Measurements from ENCODE around the gene MTA3.

The MTA3 gene

DNA sequence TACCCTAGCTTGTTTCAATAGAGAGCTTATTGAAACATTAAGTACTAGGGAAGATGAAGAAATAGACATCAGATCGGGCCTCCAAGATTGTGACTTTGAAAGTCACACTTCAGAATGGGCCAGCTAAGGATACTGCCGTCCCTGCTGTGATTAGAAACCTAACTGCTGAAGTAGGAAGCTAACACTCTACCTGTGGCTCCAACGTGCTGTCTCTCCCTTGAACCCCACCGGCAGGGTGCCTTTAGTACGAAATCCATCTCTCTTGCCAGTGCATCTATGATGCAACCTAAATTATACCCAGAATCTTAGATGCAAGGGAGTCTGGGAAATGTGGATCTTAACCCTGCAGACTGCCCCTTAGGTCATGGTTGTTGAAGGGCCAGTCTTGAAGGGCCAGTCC, 116.9 kb downstream of the MTA3 start:
- H3K9ac ChIP-seq (ENCODE audit: low read length): no peak overlapping the region
- H3K9me3 ChIP-seq (ENCODE audit: insufficient read depth, low read length): no peaks in the 10 kb centered on the region
- no peaks in the 10 kb centered on the region for H4K20me1 ChIP-seq (ENCODE audit: insufficient read depth, low read length)
- H3K27me3 ChIP-seq (ENCODE audit: low read depth, low read length): no peaks in the 10 kb centered on the region
- H2AFZ ChIP-seq (ENCODE audit: low read depth, low read length): no peak overlapping the region
- H3K36me3 ChIP-seq (replicated peaks; ENCODE audit: low read depth, low read length): peaks cover 6% of the 10 kb centered on the region
- no peak overlapping the region for H3K4me2 ChIP-seq (ENCODE audit: low read length)
- TF ChIP-seq EZH2phosphoT487 (IDR thresholded peaks at IDR 0.05; ENCODE audit: low read depth): no peak
- TF ChIP-seq, protein P1, sequence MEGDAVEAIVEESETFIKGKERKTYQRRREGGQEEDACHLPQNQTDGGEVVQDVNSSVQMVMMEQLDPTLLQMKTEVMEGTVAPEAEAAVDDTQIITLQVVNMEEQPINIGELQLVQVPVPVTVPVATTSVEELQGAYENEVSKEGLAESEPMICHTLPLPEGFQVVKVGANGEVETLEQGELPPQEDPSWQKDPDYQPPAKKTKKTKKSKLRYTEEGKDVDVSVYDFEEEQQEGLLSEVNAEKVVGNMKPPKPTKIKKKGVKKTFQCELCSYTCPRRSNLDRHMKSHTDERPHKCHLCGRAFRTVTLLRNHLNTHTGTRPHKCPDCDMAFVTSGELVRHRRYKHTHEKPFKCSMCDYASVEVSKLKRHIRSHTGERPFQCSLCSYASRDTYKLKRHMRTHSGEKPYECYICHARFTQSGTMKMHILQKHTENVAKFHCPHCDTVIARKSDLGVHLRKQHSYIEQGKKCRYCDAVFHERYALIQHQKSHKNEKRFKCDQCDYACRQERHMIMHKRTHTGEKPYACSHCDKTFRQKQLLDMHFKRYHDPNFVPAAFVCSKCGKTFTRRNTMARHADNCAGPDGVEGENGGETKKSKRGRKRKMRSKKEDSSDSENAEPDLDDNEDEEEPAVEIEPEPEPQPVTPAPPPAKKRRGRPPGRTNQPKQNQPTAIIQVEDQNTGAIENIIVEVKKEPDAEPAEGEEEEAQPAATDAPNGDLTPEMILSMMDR (IDR thresholded peaks at IDR 0.05; ENCODE audit: low read depth, low read length): no peak
- H3K27ac ChIP-seq (ENCODE audit: low read length): no peak overlapping the region
- no peak overlapping the region for H3K4me3 ChIP-seq (ENCODE audit: low read length)
- peaks cover 11% of the 10 kb centered on the region for H3K4me1 ChIP-seq (ENCODE audit: low read length)
- no peaks in the 10 kb centered on the region for H3K79me2 ChIP-seq (ENCODE audit: low read length)

DNA sequence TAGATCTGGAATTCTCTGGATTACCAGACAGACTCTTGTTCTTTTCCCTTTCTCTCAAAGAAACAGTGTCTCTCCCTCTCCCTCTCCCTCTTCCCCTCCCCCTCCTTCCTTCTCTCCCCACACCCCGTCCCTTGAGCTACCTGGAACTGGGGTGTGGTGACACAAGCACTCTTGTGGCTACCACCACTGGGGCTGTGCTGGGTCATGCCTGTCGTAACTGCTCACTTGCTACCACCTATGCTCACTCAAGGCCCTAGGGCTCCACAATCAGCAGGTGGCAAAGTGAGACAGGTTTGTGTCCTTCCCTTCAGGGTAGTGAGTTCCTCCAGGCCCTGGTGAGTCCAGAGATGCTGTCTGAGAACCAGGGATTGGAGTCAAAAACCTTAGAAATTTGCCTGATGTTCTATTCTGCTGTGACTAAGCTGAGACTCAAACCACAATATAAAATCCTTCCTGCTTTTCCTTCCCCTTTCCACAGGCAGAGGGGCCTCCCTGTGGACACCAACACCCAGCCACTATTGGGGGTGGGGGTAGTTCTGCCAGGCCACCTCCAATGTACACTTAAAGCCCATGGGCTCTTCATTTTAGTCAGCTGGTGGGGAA, 124.7 kb downstream of the MTA3 start:
- H3K27ac ChIP-seq (ENCODE audit: low read length): no peak overlapping the region
- H3K79me2 ChIP-seq (ENCODE audit: low read length): no peaks in the 10 kb centered on the region
- TF ChIP-seq, protein P1 (IDR thresholded peaks at IDR 0.05; ENCODE audit: low read depth, low read length): no peak
- no peak for TF ChIP-seq EZH2phosphoT487 (IDR thresholded peaks at IDR 0.05; ENCODE audit: low read depth)
- no peak overlapping the region for H3K4me3 ChIP-seq (ENCODE audit: low read length)
- H3K9ac ChIP-seq (ENCODE audit: low read length): no peak overlapping the region
- no peaks in the 10 kb centered on the region for H3K9me3 ChIP-seq (ENCODE audit: insufficient read depth, low read length)
- H3K4me2 ChIP-seq (ENCODE audit: low read length): no peak overlapping the region
- H4K20me1 ChIP-seq (ENCODE audit: insufficient read depth, low read length): no peaks in the 10 kb centered on the region
- H3K4me1 ChIP-seq (ENCODE audit: low read length): peaks cover 4% of the 10 kb centered on the region
- H3K36me3 ChIP-seq (replicated peaks; ENCODE audit: low read depth, low read length): peaks cover 3% of the 10 kb centered on the region
- H3K27me3 ChIP-seq (ENCODE audit: low read depth, low read length): no peaks in the 10 kb centered on the region
- H2AFZ ChIP-seq (ENCODE audit: low read depth, low read length): no peak overlapping the region

- TF ChIP-seq, protein P1 (IDR thresholded peaks at IDR 0.05; ENCODE audit: low read depth, low read length): no peak
- TF ChIP-seq EZH2phosphoT487 (IDR thresholded peaks at IDR 0.05; ENCODE audit: low read depth): no peak
- H3K27ac ChIP-seq (ENCODE audit: low read length): no peak overlapping the region
- H3K79me2 ChIP-seq (ENCODE audit: low read length): no peaks in the 10 kb centered on the region
- H3K27me3 ChIP-seq (ENCODE audit: low read depth, low read length): no peaks in the 10 kb centered on the region
- H2AFZ ChIP-seq (ENCODE audit: low read depth, low read length): no peak overlapping the region
- no peak overlapping the region for H3K9ac ChIP-seq (ENCODE audit: low read length)
- no peaks in the 10 kb centered on the region for H3K9me3 ChIP-seq (ENCODE audit: insufficient read depth, low read length)
- H3K4me2 ChIP-seq (ENCODE audit: low read length): no peak overlapping the region
- peaks cover 3% of the 10 kb centered on the region for H3K36me3 ChIP-seq (replicated peaks; ENCODE audit: low read depth, low read length)
- H4K20me1 ChIP-seq (ENCODE audit: insufficient read depth, low read length): no peaks in the 10 kb centered on the region
- no peaks in the 10 kb centered on the region for H3K4me1 ChIP-seq (ENCODE audit: low read length)
- no peak overlapping the region for H3K4me3 ChIP-seq (ENCODE audit: low read length)
Observed at GRCh38 chr2:42693688-42694479, 125.5 kb downstream of the MTA3 start.

- Histone ChIP-seq H3K27me3 (ENCODE audit: low read depth, low read length) (no peaks in the 10 kb centered on the region), H3K36me3 (replicated peaks; ENCODE audit: low read depth, low read length) (no peaks in the 10 kb centered on the region), H3K27ac (ENCODE audit: low read length) (no peak overlapping the region), H3K79me2 (ENCODE audit: low read length) (no peaks in the 10 kb centered on the region), H2AFZ (ENCODE audit: low read depth, low read length) (no peak overlapping the region), H3K9ac (ENCODE audit: low read length) (no peak overlapping the region), H3K4me1 (ENCODE audit: low read length) (no peaks in the 10 kb centered on the region), H3K4me3 (ENCODE audit: low read length) (no peak overlapping the region), H3K9me3 (ENCODE audit: insufficient read depth, low read length) (no peaks in the 10 kb centered on the region), H4K20me1 (ENCODE audit: insufficient read depth, low read length) (no peaks in the 10 kb centered on the region), H3K4me2 (ENCODE audit: low read length) (no peak overlapping the region)
- TF ChIP-seq, protein P1 (IDR thresholded peaks at IDR 0.05; ENCODE audit: low read depth, low read length): no peak
- TF ChIP-seq EZH2phosphoT487 (IDR thresholded peaks at IDR 0.05; ENCODE audit: low read depth): no peak
Observed at GRCh38 chr2:42696987-42697386, 128.6 kb downstream of the MTA3 start.
